Amygdala (tissue), 56 donors: Measurements from ENCODE around the gene AATK.
A peak's percentile ranks its signal among the peaks of the same experiment; 100 is the strongest.

Experiments used
- DNase-seq, 56 donors: peaks; one replicate each; lab custom pipeline; 2025; lab: John Stamatoyannopoulos, UW

The AATK gene

GRCh38 chr17:81183807-81184206, 17.8 kb upstream of the AATK start:
- no peak for DNase-seq

GRCh38 chr17:81183316-81183715, 17.3 kb upstream of the AATK start:
- DNase-seq: no peak

DNA sequence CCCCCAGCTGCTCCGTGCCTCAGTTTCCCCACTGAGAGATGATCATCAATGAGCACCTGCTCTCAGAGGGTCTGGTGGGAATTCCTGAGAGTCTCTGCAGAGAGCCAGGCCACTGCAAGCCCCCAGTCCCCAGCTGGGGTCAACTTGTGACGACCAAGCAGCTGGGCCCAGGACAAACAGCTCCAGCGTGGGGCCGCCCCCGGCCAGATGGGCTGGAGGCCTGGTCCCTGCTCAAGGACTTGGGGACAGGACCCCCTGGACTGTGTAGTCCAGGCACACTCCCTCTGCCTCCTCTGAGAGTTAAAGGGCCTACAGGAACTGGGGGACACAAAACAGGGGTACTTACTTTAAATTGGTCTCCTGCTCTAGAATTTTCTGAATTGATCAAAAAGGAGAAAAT, 16.6 kb upstream of the AATK start:
- no peak for DNase-seq

DNA sequence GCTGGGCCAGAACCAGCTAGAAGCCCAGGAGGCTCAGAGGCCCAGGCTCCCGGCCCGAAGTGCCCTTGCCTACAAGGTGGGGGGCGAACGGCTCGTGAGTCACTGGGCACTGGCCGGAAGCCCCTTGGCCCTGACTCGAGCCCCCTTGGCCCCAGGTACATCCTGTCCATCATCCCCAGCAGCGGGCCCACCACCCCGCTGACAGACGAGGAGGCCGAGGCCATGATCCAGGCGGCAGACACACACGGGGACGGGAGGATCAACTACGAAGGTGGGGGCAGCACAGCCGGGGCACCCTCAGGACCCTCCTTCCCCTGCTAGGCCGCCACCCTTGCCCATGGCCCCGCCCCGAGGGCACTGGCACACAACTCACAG, 15.8 kb upstream of the AATK start:
- DNase-seq: no peak

DNA sequence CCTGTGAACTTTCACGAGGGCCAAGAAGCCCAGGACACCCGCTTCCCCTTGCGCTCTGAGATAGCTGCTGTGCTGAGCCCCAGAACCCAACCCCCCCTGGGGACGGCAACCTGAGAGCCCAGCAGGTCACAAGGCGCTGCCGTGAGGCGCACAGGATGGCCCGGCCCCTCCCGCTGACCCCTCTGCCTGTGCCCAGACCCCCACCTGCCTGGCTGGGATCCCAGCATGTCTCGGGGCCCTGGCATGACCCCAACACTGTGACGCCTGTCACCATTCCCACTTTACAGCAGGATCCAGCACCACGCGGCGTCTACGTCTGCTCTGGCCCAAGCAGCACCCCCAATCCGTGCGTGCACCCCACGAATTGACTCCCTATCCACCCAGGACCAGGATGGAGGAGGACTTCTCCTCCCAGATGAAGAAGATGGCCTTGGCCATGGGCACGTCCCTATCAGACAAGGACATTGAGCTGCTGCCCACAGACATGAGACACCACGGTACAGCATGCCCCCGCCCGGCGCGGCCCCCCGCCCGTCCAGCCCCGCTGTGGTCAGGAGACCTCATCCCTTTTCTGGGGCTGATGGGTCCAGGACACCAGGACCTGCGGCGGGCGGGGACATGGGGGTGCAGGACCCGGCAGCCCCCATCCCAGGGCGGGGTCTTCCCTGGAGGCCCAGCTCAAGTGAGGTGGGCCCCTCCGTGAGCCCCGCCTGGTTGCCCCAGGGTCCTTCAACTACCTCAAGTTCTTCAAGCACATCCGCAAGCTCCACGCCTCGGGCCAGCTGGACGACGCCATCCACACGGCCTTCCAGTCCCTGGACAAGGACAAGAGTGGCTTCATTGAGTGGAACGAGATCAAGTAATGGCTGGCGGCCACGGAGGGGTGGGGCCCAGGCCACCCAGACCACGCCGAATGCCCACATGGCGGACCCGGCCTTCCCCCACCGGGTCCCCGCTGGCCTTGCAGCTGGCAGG, 15.1 kb upstream of the AATK start:
- no peak for DNase-seq

- DNase-seq: no peak
These were observed 13.8 kb upstream of the AATK start for GRCh38 chr17:81179861-81180260.

DNA sequence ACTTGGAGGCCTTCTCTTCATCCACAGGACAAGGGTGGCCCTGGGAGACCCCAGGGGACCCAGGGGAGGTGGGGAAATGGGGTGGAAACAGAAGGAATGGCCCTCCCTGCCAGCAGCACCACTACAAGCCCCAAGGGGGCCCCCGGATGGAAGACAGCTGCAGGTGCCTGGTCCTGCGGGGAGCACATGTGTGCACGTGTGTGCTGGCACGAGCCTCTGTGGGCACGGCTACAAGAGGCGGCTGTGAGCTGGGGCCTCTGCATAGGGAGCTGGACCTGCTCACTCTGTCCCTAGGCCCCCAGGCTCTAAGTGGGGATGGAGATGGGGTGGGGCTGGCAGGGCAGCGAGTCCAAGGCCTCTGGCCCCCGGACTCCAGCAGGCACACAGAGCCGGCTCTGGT, 13.2 kb upstream of the AATK start:
- DNase-seq: no peak

GRCh38 chr17:81178136-81179091, 12.4 kb upstream of the AATK start:
- DNase-seq: no peak

GRCh38 chr17:81176666-81177065, 10.6 kb upstream of the AATK start:
- DNase-seq: no peak

GRCh38 chr17:81173762-81174155, 7.7 kb upstream of the AATK start:
- DNase-seq: no peak

GRCh38 chr17:81173052-81173761, 7.2 kb upstream of the AATK start:
- no peak for DNase-seq

GRCh38 chr17:81171941-81172340, 5.9 kb upstream of the AATK start:
- no peak for DNase-seq

- DNase-seq: no peak
These were observed 4.9 kb upstream of the AATK start for GRCh38 chr17:81170727-81171494.

DNA sequence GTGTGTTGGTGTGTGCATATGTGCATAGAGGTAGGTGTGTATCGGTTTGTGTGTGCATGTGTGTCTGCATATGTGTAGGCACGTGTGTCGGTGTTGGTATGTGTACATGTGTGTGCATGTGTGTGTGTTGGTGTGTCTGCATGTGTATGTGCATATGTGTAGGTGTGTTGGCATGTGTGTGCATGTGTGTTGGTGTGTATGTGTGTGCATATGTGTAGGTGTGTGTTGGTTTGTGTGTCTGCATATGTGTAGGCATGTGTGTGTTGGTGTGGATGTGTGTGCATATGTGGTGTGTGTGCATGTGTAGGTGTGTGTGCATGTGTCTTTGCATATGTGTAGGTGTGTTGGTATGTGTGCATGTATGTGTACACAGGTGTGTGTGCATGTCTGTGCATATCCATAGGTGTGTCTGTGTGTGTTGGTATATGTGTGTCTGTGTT, 3.9 kb upstream of the AATK start:
- DNase-seq: no peak

DNA sequence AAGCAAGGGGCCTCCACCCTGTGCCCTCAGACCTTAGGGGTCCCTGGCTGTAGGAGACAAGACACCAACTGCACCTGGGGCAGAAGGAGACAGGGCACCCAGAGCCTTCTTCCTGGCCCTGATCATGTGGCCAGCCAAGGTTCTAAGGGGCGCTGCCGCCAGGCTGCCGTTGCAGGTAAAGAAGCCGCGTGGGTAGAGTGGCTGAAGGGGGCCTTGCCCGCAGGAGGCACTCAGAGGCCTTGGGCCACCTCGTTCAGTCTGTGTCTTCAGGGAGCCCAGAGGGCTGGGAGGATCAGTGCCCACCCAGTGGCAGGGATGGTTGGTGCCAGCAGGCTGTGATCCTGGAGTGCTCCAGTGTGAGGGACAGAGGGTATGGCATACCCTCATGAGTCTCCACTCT, 1.6 kb upstream of the AATK start:
- DNase-seq: no peak

DNA sequence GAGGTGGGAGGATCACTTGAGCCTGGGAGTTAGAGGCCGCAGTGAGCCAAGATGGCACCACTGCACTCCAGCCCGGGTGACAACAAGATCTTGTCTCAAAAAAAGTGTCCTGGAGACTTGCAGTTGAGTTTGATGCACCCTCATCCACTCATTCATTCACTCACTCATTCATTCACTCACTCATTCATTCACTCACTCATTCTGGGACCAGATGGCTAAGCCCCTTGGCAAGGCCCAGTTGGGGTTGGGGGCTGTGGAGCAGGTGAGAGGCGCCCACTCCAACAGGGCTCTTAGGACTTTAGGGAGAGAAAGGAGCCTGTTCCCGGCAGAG, 1.1 kb upstream of the AATK start:
- DNase-seq: no peak

DNA sequence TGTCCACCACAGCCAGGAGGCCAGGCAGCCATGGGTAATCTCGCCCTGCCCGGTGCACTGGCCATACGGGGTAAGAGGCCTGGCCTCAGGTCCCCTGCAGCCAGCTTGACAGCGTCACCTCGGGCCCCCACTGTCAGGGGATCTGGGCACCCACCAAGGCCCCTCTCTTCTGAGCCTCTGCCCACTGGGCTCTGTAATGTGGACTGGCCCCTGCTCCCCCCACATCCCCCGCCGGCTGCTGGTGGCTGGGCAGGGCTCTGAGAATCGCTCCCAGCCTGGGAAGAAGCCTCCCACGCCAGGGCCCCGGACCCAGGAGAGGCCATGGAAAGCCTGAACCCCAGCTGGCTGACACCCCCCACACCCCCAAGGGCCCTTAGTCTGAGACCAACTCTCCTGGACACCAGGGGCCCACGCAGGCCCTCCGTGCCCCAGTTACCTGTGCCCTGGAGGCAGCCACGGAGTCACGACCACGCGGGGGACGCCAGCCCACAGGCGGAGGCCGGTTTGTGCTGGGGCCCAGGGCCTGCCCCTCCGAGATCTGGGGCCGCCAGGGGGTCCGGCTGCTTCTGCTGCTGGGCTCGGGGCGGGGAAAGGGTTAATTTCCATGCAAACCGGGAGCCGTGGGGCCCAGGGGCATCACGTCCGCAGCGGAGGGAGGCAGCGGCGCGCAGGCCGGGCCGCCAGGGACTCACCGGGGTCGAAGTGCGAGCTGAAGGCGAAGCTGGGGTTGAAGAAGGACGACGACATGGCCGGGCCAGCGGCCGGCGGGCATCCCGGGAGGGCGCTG, 582 bp downstream of the AATK start, which contains the start of gene PVALEF:
Gene PVALEF, plus strand, starts transcription at position 262 of the 787 bp plus-strand sequence. CDS start 15,720 bp downstream, outside the sequence.
- DNase-seq: peak in 29 of 56 donors; percentile 23 to 77 (median 66)

- DNase-seq: peak in 48 of 56 donors; percentile 27 to 83 (median 65)
These were observed 1.4 kb downstream of the AATK start for GRCh38 chr17:81164371-81165245.
